Stimulated activated CD8-positive, alpha-beta memory T cell treated with anti-CD3 and anti-CD28 coated beads, Interleukin-7, amount 100 ng/mL, for 4 hours (primary cell): ENCODE measurements around the gene AGMAT.
A peak's percentile ranks its signal among the peaks of the same experiment; 100 is the strongest.

Source experiments
- DNase-seq, 2 donors: peaks; one replicate each; pipeline ENCODE4 v3.0.0-alpha.2; 2020; ENCODE audit warnings: low read depth in 2 of 2

AGMAT gene

GRCh38 chr1:15568387-15569073, 16.3 kb downstream of the AGMAT start:
- DNase-seq = no peak

DNA sequence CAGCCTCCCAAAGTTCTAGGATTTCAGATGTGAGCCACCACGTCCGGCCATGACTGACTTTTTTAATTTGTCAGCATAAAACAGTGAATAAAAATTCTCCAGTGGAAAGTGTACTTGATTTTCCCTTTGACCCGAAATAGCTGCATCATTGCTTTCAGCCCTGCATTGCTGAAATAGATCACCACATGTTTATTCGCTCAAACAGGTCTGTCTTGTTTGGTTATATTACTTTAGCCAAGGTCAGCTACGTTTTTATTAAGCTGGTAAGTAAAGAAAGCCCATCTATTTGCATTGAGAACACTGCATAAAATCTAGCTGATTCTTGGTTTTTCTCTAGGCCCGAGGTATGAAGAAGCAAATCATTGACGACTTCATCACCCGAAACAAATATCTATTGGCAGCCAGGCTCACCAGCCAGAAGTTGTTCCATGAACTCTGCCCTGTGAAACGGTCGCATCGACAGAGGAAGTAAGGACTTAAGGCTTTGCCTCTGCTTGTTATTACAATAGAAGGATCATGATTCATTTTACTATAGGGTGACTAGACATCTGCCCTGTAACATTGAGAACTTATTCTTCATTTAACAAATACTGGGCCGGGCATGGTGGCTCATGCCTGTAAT, 25.6 kb downstream of the AGMAT start:
- no peak for DNase-seq

- no peak for DNase-seq
These were observed 26.3 kb downstream of the AGMAT start for GRCh38 chr1:15558516-15558915.

DNA sequence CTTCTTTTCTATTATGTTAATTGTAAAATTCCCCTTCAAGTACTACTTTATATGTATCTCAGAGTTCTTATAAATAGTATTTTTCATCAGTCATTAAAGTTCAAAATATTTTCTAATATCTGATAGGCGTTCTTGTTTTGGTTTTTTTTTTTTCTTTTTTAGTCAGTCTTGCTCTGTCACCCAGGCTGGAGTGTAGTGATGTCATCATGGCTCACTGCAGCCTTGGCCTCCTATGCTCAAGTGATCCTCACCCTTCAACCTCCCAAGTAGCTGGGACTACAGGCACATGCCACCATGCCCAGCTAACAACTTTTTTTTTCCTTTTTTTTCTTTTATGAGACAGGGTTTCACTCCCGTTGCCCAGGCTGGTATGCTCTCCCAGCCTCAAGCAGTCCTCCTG, 27.3 kb downstream of the AGMAT start:
- no peak for DNase-seq

DNA sequence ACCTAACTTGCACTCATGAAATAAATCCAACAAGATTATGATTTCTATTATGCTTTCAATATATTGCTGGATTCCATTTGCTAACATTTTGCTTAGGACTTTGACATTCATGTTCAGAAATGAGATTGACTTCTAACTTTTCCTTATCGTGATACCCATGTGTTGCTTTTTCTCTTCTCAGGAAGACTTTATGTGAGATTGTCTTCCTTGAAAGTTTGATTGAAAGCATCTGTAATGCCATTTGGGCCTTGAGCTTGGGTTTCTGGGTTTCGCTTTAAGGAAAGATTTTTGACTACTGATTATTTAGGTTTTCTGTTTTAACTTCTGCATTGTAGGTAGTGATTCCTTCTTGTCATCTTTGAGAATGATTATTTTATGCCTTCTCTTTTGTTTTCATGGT, 27.8 kb downstream of the AGMAT start:
- DNase-seq = no peak

- no peak for DNase-seq
These were observed 34.3 kb downstream of the AGMAT start for GRCh38 chr1:15550573-15550972.

- DNase-seq = no peak
These were observed 38.2 kb downstream of the AGMAT start for GRCh38 chr1:15546641-15547040.

GRCh38 chr1:15543589-15544568, 41.0 kb downstream of the AGMAT start:
- DNase-seq = no peak

GRCh38 chr1:15543251-15543588, 41.6 kb downstream of the AGMAT start:
- DNase-seq = no peak

- DNase-seq = no peak
These were observed 42.2 kb downstream of the AGMAT start for GRCh38 chr1:15542388-15543250.

DNA sequence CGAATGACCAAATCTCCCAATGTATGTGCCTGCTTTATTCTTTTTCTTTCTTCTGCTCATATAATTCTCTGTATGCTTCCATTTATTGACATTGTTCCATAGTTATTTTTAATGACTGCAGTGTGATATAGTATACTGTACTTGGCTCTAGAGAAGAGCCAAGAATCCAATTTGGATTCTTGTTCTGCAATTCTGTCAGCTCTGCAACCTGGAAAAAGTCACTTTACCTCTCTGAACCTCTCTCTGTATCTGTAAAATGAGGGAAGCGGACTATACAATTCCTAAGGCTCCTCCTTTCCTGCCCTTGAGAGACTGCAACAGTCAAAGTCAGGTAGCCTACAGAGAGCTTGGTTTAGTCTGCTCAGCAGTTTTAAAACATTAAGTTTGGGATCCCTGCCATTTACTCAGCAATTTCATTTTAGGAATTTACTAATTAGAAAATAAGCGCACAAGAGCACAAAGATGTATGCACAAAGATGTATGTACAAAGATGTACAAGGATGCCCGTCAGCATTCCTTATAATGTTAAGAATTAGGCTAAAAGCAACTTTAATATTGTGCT, 43.5 kb downstream of the AGMAT start:
- no peak for DNase-seq

DNA sequence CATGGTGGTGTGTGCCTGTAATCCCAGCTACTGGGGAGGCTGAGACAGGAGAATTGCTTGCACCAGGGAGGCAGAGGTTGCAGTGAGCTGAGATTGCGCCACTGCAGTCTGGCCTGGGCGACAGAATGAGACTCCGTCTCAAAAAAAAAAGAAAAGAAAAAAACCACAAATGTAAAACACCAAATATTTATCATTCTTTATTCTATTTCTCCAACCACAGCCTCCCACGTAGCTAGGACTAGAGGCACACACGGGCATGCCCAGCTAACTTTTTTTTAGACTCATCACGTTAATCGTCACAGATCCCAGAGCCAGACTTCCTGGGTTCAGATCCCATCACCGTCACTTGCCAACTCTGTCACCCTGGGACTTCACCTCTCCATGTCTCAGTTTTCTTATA, 44.7 kb downstream of the AGMAT start:
- no peak for DNase-seq

GRCh38 chr1:15538771-15539170, 46.1 kb downstream of the AGMAT start:
- no peak for DNase-seq

GRCh38 chr1:15531682-15532081, 53.2 kb downstream of the AGMAT start:
- no peak for DNase-seq

DNA sequence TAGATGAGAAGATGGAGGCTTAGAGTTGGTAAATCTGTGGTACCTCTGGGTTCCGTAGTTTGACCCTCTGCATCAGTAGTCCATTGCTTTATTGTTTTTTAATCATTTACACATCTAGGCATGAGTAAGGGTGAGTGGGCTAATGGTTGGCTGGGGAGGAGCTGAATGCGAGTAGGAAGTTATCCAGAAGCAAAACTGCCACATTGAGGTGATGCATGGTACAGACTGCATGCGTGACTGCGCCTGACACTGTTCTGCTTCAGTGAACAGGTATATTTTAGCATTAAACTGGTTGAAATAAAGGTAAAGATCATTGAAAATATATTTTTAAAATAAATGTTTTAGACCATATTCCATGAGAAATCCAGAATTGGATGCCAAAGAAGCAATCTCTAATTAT, 53.8 kb downstream of the AGMAT start:
- no peak for DNase-seq

- DNase-seq = peak; percentile 95
These were observed 58.1 kb downstream of the AGMAT start, which contains the start of gene DNAJC16 for GRCh38 chr1:15526490-15527339. TSS of gene DNAJC16 (plus strand) at chr1:15526848. CDS start at chr1:15529106, 2,258 bp downstream.

- DNase-seq = no peak
These were observed 58.8 kb downstream of the AGMAT start for GRCh38 chr1:15526021-15526489.

DNA sequence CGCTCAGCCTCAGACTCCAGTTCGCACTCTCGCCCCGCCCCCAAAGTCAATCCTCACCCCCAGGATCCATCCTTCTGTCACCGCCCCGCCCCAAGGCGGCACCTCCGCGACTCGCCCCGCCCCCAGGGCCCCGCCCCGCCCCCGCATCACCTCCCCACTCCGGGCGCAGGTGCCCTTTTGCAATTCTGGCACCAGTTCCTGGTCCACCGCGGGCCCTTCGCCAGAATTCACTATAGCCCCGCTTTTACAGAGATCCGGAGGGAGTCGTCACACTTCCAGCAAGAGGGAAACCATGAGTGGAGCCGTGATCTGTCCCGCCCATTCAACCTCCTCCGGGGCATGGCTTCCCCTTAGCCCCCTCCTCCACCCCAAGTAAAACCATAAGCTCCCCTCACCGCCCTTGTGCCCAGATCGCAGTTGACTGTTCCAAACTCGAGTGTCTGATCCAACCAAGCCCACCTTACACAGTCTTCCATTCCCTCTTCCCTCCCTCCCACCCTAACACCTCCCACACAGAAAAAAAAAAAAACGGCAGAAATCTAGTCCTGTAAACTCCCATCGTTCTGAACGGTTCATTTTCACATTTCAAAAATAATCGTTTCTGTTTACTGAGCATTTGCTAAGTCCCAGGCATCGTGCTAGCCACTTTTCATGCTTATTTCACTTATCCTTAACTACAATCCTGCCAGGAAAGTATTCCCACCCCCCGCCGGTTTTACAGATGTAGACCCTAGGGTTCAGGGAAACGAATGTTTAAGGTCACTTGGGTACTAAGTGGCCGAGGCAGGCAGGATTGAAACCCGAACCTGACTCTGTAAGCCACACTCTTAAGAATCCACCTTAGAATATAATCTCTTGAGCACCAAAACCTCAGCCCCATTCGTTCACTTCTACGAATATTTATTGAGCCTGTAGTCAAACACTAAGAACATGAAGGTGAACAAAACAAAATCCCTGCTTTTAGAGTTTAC, 59.5 kb downstream of the AGMAT start:
- DNase-seq = peak in 1 of 2 donors; percentile 99
